Measurements from ENCODE around the gene CYFIP1. TPM values are rescaled to one million over a fixed set of nuclear protein-coding genes. Genes with fewer than 3 reads are reported as not detected.

Gene CYFIP1
- total and polyA plus RNA-seq, 7 experiments from 2014 or later = 0.40 to 37.8 (median 10.0) TPM

DNA sequence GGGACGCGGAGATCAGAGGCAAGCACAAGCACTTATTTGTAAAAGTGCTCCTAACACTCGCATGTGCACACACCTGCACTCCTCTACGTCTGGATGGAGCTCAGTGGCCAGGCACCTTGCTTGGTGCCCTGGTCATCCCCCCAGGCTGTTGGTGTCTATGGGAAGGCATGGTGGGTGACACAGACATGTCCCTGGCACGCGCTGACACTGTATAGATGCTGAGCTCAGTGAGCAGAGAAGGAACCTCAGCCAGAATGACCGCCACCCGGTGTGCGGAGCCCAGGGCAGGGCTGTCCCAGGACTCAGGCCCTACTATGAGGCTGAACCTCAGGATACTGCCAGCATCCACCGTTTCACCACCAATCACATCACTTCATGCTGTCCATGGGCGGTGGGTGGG, 77.2 kb downstream of the CYFIP1 start:
- POLR2A ChIA-PET = no interaction called here
- peaks cover 0 to 3% (median 0%) of the 10 kb centered on the region in 7 donors for H3K4me1 Mint-ChIP-seq
- Histone ChIP-seq H3K4me3 (ENCODE audit: low read length) (no peak overlapping the region), H3K27ac (ENCODE audit: low read depth, low read length) (no peak overlapping the region), H3K9me3 (ENCODE audit: control insufficient read depth in 2 of 3, low read length in 3 of 3) (no peaks in the 10 kb centered on the region), H3K4me1 (ENCODE audit: control insufficient read depth in 2 of 2, insufficient read depth in 2 of 2, low read length in 2 of 2) (no peaks in the 10 kb centered on the region), H3K27me3 (ENCODE audit: control insufficient read depth in 2 of 2, insufficient read depth in 2 of 2, low read length in 2 of 2) (no peaks in the 10 kb centered on the region), H3K36me3 (ENCODE audit: control insufficient read depth in 2 of 3, insufficient read depth in 3 of 3, low read length in 3 of 3) (no peaks in the 10 kb centered on the region)
- no peaks in the 10 kb centered on the region for H3K27me3 Mint-ChIP-seq
- ATAC-seq = no peak
- DNase-seq = no peak
- H3K36me3 Mint-ChIP-seq = peaks cover 0 to 7% (median under 1%) of the 10 kb centered on the region in 5 donors
- CTCF ChIA-PET = no interaction called here
- intact Hi-C loops (cut with micrococcal nuclease) = no loop called here
- no peak overlapping the region for H3K4me3 Mint-ChIP-seq
- no peak overlapping the region for H3K27ac Mint-ChIP-seq
- peaks cover 0 to 2% (median 0%) of the 10 kb centered on the region in 11 donors for H3K9me3 Mint-ChIP-seq

DNA sequence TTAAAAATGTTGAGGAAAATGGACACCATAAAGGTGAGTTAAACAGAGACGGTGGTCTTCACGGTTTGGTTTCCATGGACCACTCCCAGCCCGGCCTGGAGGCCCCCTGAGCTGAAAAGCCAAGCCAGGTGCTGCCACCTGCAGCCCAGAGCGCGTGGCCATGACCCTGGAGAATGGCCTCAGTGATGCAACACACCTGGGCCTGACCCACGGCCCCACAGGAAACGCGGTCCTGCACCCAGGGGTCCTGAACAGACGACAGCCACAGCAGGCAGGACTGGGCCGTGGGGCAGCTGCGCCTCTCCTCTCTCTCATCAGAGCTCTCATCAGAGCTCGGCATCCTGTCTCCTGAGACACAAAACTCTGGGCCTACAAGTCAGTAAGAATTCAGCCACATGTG, 77.6 kb downstream of the CYFIP1 start:
- Mint-ChIP-seq H3K4me1 (peaks cover 0 to 3% (median 0%) of the 10 kb centered on the region in 7 donors), H3K4me3 (no peak overlapping the region), H3K9me3 (peaks cover 0 to 2% (median 0%) of the 10 kb centered on the region in 11 donors), H3K27me3 (no peaks in the 10 kb centered on the region), H3K36me3 (peaks cover 0 to 7% (median 3%) of the 10 kb centered on the region in 5 donors), H3K27ac (no peak overlapping the region)
- DNase-seq (no peak), ATAC-seq (no peak)
- ChIA-PET CTCF (no interaction called here), POLR2A (no interaction called here)
- H3K4me3 ChIP-seq (ENCODE audit: low read length) = no peak overlapping the region
- H3K27me3 ChIP-seq (ENCODE audit: control insufficient read depth in 2 of 2, insufficient read depth in 2 of 2, low read length in 2 of 2) = no peaks in the 10 kb centered on the region
- intact Hi-C loops (cut with micrococcal nuclease) = no loop called here
- no peak overlapping the region for H3K27ac ChIP-seq (ENCODE audit: low read depth, low read length)
- H3K36me3 ChIP-seq (ENCODE audit: control insufficient read depth in 2 of 3, insufficient read depth in 3 of 3, low read length in 3 of 3) = no peaks in the 10 kb centered on the region
- H3K9me3 ChIP-seq (ENCODE audit: control insufficient read depth in 2 of 3, low read length in 3 of 3) = no peaks in the 10 kb centered on the region
- H3K4me1 ChIP-seq (ENCODE audit: control insufficient read depth in 2 of 2, insufficient read depth in 2 of 2, low read length in 2 of 2) = no peaks in the 10 kb centered on the region

DNA sequence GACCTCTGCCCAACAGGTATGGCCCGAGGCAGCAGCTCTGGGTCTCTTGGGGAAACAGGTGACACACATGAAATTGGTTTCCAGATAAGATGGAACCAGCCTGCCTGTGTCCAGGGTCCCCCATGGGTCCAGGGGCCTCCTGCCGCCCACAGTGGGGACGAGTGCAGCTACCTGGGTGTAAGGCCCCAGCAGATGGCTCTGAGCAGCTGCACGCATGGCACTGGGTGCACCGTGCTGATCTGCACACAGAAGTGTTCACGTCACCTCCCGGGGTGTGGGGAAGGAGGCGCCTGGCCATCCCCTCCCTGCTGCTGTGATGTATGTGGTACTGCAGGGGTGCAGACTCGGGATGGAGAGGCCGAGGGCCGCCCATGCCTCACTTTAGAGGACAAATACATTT, 78.1 kb downstream of the CYFIP1 start:
- Histone ChIP-seq H3K27ac (ENCODE audit: low read depth, low read length) (no peak overlapping the region), H3K4me1 (ENCODE audit: control insufficient read depth in 2 of 2, insufficient read depth in 2 of 2, low read length in 2 of 2) (no peaks in the 10 kb centered on the region), H3K27me3 (ENCODE audit: control insufficient read depth in 2 of 2, insufficient read depth in 2 of 2, low read length in 2 of 2) (no peaks in the 10 kb centered on the region), H3K9me3 (ENCODE audit: control insufficient read depth in 2 of 3, low read length in 3 of 3) (no peaks in the 10 kb centered on the region), H3K4me3 (ENCODE audit: low read length) (no peak overlapping the region), H3K36me3 (ENCODE audit: control insufficient read depth in 2 of 3, insufficient read depth in 3 of 3, low read length in 3 of 3) (no peaks in the 10 kb centered on the region)
- Mint-ChIP-seq H3K4me1 (peaks cover 0 to 3% (median 0%) of the 10 kb centered on the region in 7 donors), H3K27ac (no peak overlapping the region), H3K9me3 (peaks cover 0 to 2% (median 0%) of the 10 kb centered on the region in 11 donors), H3K27me3 (no peaks in the 10 kb centered on the region), H3K36me3 (peaks cover 0 to 7% (median 3%) of the 10 kb centered on the region in 5 donors), H3K4me3 (no peak overlapping the region)
- intact Hi-C loops (cut with micrococcal nuclease) = no loop called here
- DNase-seq = no peak
- ChIA-PET POLR2A (no interaction called here), CTCF (no interaction called here)
- ATAC-seq = no peak

DNA sequence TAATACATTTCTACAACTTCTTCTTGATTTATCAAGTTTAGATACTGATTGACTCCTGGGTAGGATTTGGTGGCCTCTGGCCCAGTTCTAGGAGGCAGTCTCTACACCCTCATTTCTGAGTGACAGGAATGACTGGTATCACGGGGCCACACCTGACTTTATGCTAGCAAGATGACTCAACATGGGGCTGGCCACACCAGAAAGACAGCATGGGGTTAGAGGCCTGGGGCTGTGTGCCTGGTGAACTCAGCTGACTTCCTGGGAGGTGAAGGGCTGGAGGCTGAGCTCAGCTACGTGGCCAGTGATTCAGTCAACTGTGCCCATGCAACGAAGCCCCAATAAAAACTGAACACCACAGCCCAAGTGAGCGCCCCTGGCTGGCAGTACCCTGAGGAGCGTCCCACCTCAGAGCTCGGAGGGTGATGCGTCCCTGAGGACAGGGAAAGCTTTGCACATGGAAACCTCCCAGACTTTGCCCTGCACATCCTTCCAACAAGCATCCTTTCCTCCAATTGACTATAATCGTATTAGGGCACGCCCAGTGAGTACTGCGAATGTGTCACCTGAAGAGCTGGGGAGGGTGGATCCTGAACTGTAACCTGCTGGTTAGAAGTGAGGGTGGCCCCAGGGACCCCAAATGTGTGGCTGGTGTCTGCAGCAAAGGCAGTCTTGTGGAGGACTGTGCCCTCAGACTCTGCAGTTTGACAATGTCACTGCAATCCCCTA, 84.5 kb downstream of the CYFIP1 start:
- DNase-seq (no peak), ATAC-seq (no peak)
- peaks cover 0 to 8% (median 0%) of the 10 kb centered on the region in 7 donors for H3K4me1 Mint-ChIP-seq
- H3K27me3 Mint-ChIP-seq = no peaks in the 10 kb centered on the region
- Histone ChIP-seq H3K4me3 (ENCODE audit: low read length) (no peak overlapping the region), H3K9me3 (ENCODE audit: control insufficient read depth in 2 of 3, low read length in 3 of 3) (no peaks in the 10 kb centered on the region), H3K27me3 (ENCODE audit: control insufficient read depth in 2 of 2, insufficient read depth in 2 of 2, low read length in 2 of 2) (no peaks in the 10 kb centered on the region), H3K4me1 (ENCODE audit: control insufficient read depth in 2 of 2, insufficient read depth in 2 of 2, low read length in 2 of 2) (no peaks in the 10 kb centered on the region), H3K27ac (ENCODE audit: low read depth, low read length) (no peak overlapping the region), H3K36me3 (ENCODE audit: control insufficient read depth in 2 of 3, insufficient read depth in 3 of 3, low read length in 3 of 3) (no peaks in the 10 kb centered on the region)
- peaks cover 0 to 7% (median 3%) of the 10 kb centered on the region in 5 donors for H3K36me3 Mint-ChIP-seq
- no peak overlapping the region for H3K4me3 Mint-ChIP-seq
- peak overlapping the region in 1 of 9 donors; percentile 30 for H3K27ac Mint-ChIP-seq
- H3K9me3 Mint-ChIP-seq = peaks cover 0 to 2% (median 0%) of the 10 kb centered on the region in 11 donors
- intact Hi-C loops (cut with micrococcal nuclease) = no loop called here
- CTCF ChIA-PET = no interaction called here
- POLR2A ChIA-PET = no interaction called here

DNA sequence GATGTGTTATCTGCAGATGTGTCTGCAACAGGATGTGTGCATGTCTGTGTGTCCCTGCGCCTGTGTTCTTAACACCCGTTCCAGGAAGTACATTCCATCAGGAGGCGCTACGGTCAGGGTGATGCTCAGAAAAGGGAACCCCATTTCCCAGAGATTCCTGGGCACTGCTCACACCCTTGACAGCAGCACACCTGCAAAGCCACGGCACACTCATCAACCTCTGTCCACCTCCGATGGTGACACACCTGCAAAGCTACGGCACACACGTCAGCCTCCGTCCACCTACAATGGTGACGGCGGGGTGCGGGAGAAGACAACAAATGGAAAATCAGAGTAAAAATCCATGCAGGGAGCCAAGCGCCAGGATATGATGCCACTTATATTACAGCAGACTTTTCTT, 86.3 kb downstream of the CYFIP1 start:
- intact Hi-C loops (cut with micrococcal nuclease) = no loop called here
- Mint-ChIP-seq H3K9me3 (peaks cover 0 to 2% (median 0%) of the 10 kb centered on the region in 11 donors), H3K4me1 (peaks cover 0 to 6% (median 0%) of the 10 kb centered on the region in 7 donors), H3K36me3 (peaks cover 0 to 3% (median 0%) of the 10 kb centered on the region in 5 donors), H3K27ac (no peak overlapping the region), H3K27me3 (no peaks in the 10 kb centered on the region), H3K4me3 (no peak overlapping the region)
- Histone ChIP-seq H3K36me3 (ENCODE audit: control insufficient read depth in 2 of 3, insufficient read depth in 3 of 3, low read length in 3 of 3) (no peaks in the 10 kb centered on the region), H3K4me3 (ENCODE audit: low read length) (no peak overlapping the region), H3K9me3 (ENCODE audit: control insufficient read depth in 2 of 3, low read length in 3 of 3) (no peaks in the 10 kb centered on the region), H3K27me3 (ENCODE audit: control insufficient read depth in 2 of 2, insufficient read depth in 2 of 2, low read length in 2 of 2) (no peaks in the 10 kb centered on the region), H3K4me1 (ENCODE audit: control insufficient read depth in 2 of 2, insufficient read depth in 2 of 2, low read length in 2 of 2) (no peaks in the 10 kb centered on the region), H3K27ac (ENCODE audit: low read depth, low read length) (no peak overlapping the region)
- POLR2A ChIA-PET = no interaction called here
- CTCF ChIA-PET = no interaction called here
- DNase-seq = no peak
- ATAC-seq = no peak

DNA sequence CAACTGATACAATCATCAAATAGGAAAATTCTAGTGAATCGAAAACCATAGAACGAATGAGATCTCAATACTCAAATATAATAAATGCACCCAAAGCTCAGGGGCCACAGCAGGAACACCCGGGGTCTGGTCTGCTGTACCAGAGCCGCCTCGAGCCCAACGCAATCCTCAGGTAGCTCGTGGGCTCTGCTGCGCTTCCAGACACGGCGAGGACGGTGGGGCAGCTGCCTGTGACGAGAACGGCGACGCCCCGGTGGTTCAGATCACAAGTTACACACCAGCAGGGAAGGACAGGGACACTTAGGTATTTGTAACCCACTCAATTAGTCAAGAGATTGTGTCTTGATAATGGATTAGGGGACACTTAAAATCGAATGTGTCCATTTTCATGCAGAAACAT, 87.1 kb downstream of the CYFIP1 start:
- Mint-ChIP-seq H3K4me3 (no peak overlapping the region), H3K27ac (no peak overlapping the region), H3K36me3 (peaks cover 0 to 3% (median 0%) of the 10 kb centered on the region in 5 donors), H3K27me3 (no peaks in the 10 kb centered on the region), H3K9me3 (peaks cover 0 to 2% (median 0%) of the 10 kb centered on the region in 11 donors), H3K4me1 (peaks cover 0 to 6% (median 0%) of the 10 kb centered on the region in 7 donors)
- POLR2A ChIA-PET = no interaction called here
- no peak overlapping the region for H3K27ac ChIP-seq (ENCODE audit: low read depth, low read length)
- DNase-seq (no peak), ATAC-seq (no peak)
- H3K27me3 ChIP-seq (ENCODE audit: control insufficient read depth in 2 of 2, insufficient read depth in 2 of 2, low read length in 2 of 2) = no peaks in the 10 kb centered on the region
- CTCF ChIA-PET = no interaction called here
- intact Hi-C loops (cut with micrococcal nuclease) = no loop called here
- H3K9me3 ChIP-seq (ENCODE audit: control insufficient read depth in 2 of 3, low read length in 3 of 3) = no peaks in the 10 kb centered on the region
- H3K36me3 ChIP-seq (ENCODE audit: control insufficient read depth in 2 of 3, insufficient read depth in 3 of 3, low read length in 3 of 3) = no peaks in the 10 kb centered on the region
- H3K4me3 ChIP-seq (ENCODE audit: low read length) = no peak overlapping the region
- H3K4me1 ChIP-seq (ENCODE audit: control insufficient read depth in 2 of 2, insufficient read depth in 2 of 2, low read length in 2 of 2) = no peaks in the 10 kb centered on the region

DNA sequence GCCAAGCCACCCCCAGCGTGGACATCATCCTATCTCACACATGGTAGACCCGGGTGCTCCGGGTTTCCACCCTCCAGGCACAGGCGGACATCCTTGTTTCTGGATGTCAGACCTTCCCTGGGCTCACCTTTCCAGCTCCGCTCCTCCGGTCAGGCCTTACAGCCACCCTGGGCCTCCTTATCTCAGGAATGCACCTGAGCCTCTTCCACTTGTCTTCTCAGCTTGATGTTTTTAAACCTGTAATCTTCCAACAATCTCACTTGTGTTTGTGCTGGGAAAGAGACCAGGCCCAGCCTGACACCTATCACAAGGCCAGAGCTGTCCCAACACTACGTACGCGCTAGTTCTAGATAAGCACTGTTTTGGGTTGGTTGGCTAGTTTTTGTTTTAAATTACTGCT, 87.8 kb downstream of the CYFIP1 start:
- DNase-seq (no peak), ATAC-seq (no peak)
- Histone ChIP-seq H3K27me3 (ENCODE audit: control insufficient read depth in 2 of 2, insufficient read depth in 2 of 2, low read length in 2 of 2) (no peaks in the 10 kb centered on the region), H3K9me3 (ENCODE audit: control insufficient read depth in 2 of 3, low read length in 3 of 3) (no peaks in the 10 kb centered on the region), H3K27ac (ENCODE audit: low read depth, low read length) (no peak overlapping the region), H3K4me3 (ENCODE audit: low read length) (no peak overlapping the region), H3K4me1 (ENCODE audit: control insufficient read depth in 2 of 2, insufficient read depth in 2 of 2, low read length in 2 of 2) (no peaks in the 10 kb centered on the region), H3K36me3 (ENCODE audit: control insufficient read depth in 2 of 3, insufficient read depth in 3 of 3, low read length in 3 of 3) (no peaks in the 10 kb centered on the region)
- Mint-ChIP-seq H3K4me1 (peaks cover 0 to 6% (median 0%) of the 10 kb centered on the region in 7 donors), H3K36me3 (no peaks in the 10 kb centered on the region), H3K4me3 (no peak overlapping the region), H3K27ac (no peak overlapping the region), H3K27me3 (no peaks in the 10 kb centered on the region), H3K9me3 (peaks cover 0 to 2% (median 0%) of the 10 kb centered on the region in 11 donors)
- intact Hi-C loops (cut with micrococcal nuclease) = no loop called here
- ChIA-PET POLR2A (interaction anchor here (0.5 kb wide), 1 partner anchor 38 kb away, joined by 3 read pairs; no protein-coding TSS in a partner anchor), CTCF (no interaction called here)

All from naive thymus-derived CD4-positive, alpha-beta T cell (primary cell).